ENCODE results near the gene PREX1.

PREX1 gene

GRCh38 chr20:48750376-48750775 lies 77.4 kb downstream of the PREX1 start:
- DNase-seq, result no peak

GRCh38 chr20:48749437-48749836 lies 78.4 kb downstream of the PREX1 start:
- no peak for DNase-seq

- no peak for DNase-seq
Measured at GRCh38 chr20:48748556-48748955, 79.2 kb downstream of the PREX1 start.

- peak in 1 of 2 donors; percentile 64 for DNase-seq
Measured at GRCh38 chr20:48747840-48748414, 79.9 kb downstream of the PREX1 start.

- no peak for DNase-seq
Measured at GRCh38 chr20:48745330-48745729, 82.5 kb downstream of the PREX1 start.

- DNase-seq, result no peak
Measured at GRCh38 chr20:48744515-48744914, 83.3 kb downstream of the PREX1 start.

GRCh38 chr20:48743807-48744206 lies 84.0 kb downstream of the PREX1 start:
- DNase-seq, result no peak

- DNase-seq, result no peak
Measured at GRCh38 chr20:48742912-48743680, 84.7 kb downstream of the PREX1 start.

- DNase-seq, result no peak
Measured at GRCh38 chr20:48742233-48742632, 85.6 kb downstream of the PREX1 start.

GRCh38 chr20:48741669-48742068 lies 86.1 kb downstream of the PREX1 start:
- DNase-seq, result no peak

GRCh38 chr20:48740712-48741111 lies 87.1 kb downstream of the PREX1 start:
- no peak for DNase-seq

GRCh38 chr20:48740292-48740649 lies 87.5 kb downstream of the PREX1 start:
- DNase-seq, result no peak

- no peak for DNase-seq
Measured at GRCh38 chr20:48739395-48740291, 88.2 kb downstream of the PREX1 start.

- DNase-seq, result no peak
Measured at GRCh38 chr20:48738399-48739304, 89.1 kb downstream of the PREX1 start.

GRCh38 chr20:48738094-48738398 lies 89.8 kb downstream of the PREX1 start:
- DNase-seq, result no peak

GRCh38 chr20:48737434-48738093 lies 90.2 kb downstream of the PREX1 start:
- no peak for DNase-seq

GRCh38 chr20:48736636-48737035 lies 91.2 kb downstream of the PREX1 start:
- DNase-seq, result no peak

- DNase-seq, result no peak
Measured at GRCh38 chr20:48736231-48736630, 91.6 kb downstream of the PREX1 start.

- DNase-seq, result peak in 1 of 2 donors; percentile 80
Measured at GRCh38 chr20:48735112-48735511, 92.7 kb downstream of the PREX1 start.

GRCh38 chr20:48734104-48734749 lies 93.6 kb downstream of the PREX1 start:
- no peak for DNase-seq

- DNase-seq, result no peak
Measured at GRCh38 chr20:48733296-48733790, 94.5 kb downstream of the PREX1 start.

All from bone marrow (tissue), 2 donors.